Mesenchymal stem cell (in vitro differentiated cells and primary cell): ENCODE data around the gene UBAP2. TPM values are rescaled to one million over a fixed set of nuclear protein-coding genes. Genes with fewer than 3 reads are reported as not detected.

Experiments
- DNase-seq: peaks from one replicate; pipeline ENCODE4 v3.0.0-alpha.2; 2013
- H2AFZ ChIP-seq: one replicate; pipeline ENCODE4 v1.6.1; 2013; ENCODE audit warnings: low read depth, mild to moderate bottlenecking, control low read depth, inconsistent platforms, low read length, moderate library complexity
- H2AK5ac ChIP-seq: 2 replicates; pipeline ENCODE4 v1.6.1; 2013; ENCODE audit warnings: low read length, moderate library complexity, mild to moderate bottlenecking, inconsistent platforms; ENCODE audit not compliant: severe bottlenecking
- H2BK120ac ChIP-seq: one replicate; pipeline ENCODE4 v1.6.1; 2013; ENCODE audit warnings: low read depth, mild to moderate bottlenecking, inconsistent platforms, low read length, moderate library complexity
- H2BK12ac ChIP-seq, 2 experiments: one replicate each; pipeline ENCODE4 v1.6.1; 2013; ENCODE audit warnings: inconsistent platforms in 2 of 2, low read length in 2 of 2, mild to moderate bottlenecking in 2 of 2, moderate library complexity in 2 of 2, control low read depth in 1 of 2
- H2BK15ac ChIP-seq: one replicate; pipeline ENCODE4 v1.6.1; 2013; ENCODE audit warnings: mild to moderate bottlenecking, low read depth, inconsistent platforms; ENCODE audit not compliant: poor library complexity, severe bottlenecking
- H2BK5ac ChIP-seq: 2 replicates; pipeline ENCODE4 v1.6.1; 2013; ENCODE audit warnings: low read depth, mild to moderate bottlenecking, low read length, control low read depth, inconsistent platforms; ENCODE audit not compliant: poor library complexity, severe bottlenecking
- H3K14ac ChIP-seq, 2 experiments: one replicate each; pipeline ENCODE4 v1.6.1; 2013; ENCODE audit warnings: inconsistent platforms in 2 of 2, low read length in 2 of 2, control low read depth in 1 of 2, mild to moderate bottlenecking in 1 of 2, moderate library complexity in 1 of 2
- H3K18ac ChIP-seq, 2 experiments: one replicate each; pipeline ENCODE4 v1.6.1; 2013; ENCODE audit warnings: inconsistent platforms in 2 of 2, low read length in 2 of 2, control low read depth in 1 of 2, low read depth in 1 of 2, mild to moderate bottlenecking in 1 of 2
- H3K23ac ChIP-seq, 2 experiments: one replicate each; pipeline ENCODE4 v1.6.1; 2013; ENCODE audit warnings: inconsistent platforms in 2 of 2, low read length in 2 of 2, mild to moderate bottlenecking in 2 of 2, moderate library complexity in 2 of 2, control low read depth in 1 of 2
- H3K27ac ChIP-seq: 2 replicates; pipeline ENCODE4 v1.5.1; 2013; ENCODE audit warnings: mild to moderate bottlenecking, moderate library complexity, low read length, control low read depth, inconsistent platforms; ENCODE audit not compliant: poor library complexity, severe bottlenecking
- H3K27me3 ChIP-seq, 2 experiments: 2 replicates each; pipeline versions ENCODE4 v1.6.1 to v1.7.0; 2013; ENCODE audit warnings: low read length in 2 of 2, mild to moderate bottlenecking in 2 of 2, moderate library complexity in 2 of 2, control low read depth in 1 of 2, inconsistent platforms in 1 of 2; ENCODE audit not compliant: control insufficient read depth in 1 of 2, insufficient read depth in 1 of 2
- H3K36me3 ChIP-seq, 2 experiments: 2 replicates each; pipeline versions ENCODE4 v1.6.1 to v1.7.0; 2013; ENCODE audit warnings: low read length in 2 of 2, control low read depth in 1 of 2, inconsistent platforms in 1 of 2, low read depth in 1 of 2, mild to moderate bottlenecking in 1 of 2; ENCODE audit not compliant: insufficient read depth in 2 of 2, control insufficient read depth in 1 of 2
- H3K4ac ChIP-seq, 2 experiments: one replicate each; pipeline ENCODE4 v1.6.1; 2013; ENCODE audit warnings: inconsistent platforms in 2 of 2, low read length in 2 of 2, mild to moderate bottlenecking in 2 of 2, moderate library complexity in 2 of 2, control low read depth in 1 of 2, low read depth in 1 of 2
- H3K4me1 ChIP-seq: 2 replicates; pipeline ENCODE4 v1.6.1; 2013; ENCODE audit warnings: low read depth, low read length, control low read depth; ENCODE audit not compliant: control insufficient read depth, insufficient read depth
- H3K4me2 ChIP-seq: 2 replicates; pipeline ENCODE4 v1.6.1; 2013; ENCODE audit warnings: low read length, mild to moderate bottlenecking, inconsistent platforms; ENCODE audit not compliant: poor library complexity, severe bottlenecking
- H3K4me3 ChIP-seq, 2 experiments: 2 replicates each; pipeline versions ENCODE4 v1.5.1 to v1.7.0; 2013; ENCODE audit warnings: low read length in 2 of 2, mild to moderate bottlenecking in 2 of 2, control low read depth in 1 of 2, low read depth in 1 of 2; ENCODE audit not compliant: insufficient read depth in 1 of 2
- H3K79me1 ChIP-seq: replicated peaks from 2 replicates; pipeline ENCODE4 v1.6.1; 2013; ENCODE audit warnings: mild to moderate bottlenecking, control low read depth, low read length, inconsistent platforms; ENCODE audit not compliant: poor library complexity, severe bottlenecking
- H3K9ac ChIP-seq: 2 replicates; pipeline ENCODE4 v1.7.0; 2013; ENCODE audit warnings: mild to moderate bottlenecking, low read length, moderate library complexity
- H3K9me3 ChIP-seq: 2 replicates; pipeline ENCODE4 v1.7.0; 2013; ENCODE audit warnings: mild to moderate bottlenecking, low read length; ENCODE audit not compliant: control insufficient read depth
- H4K8ac ChIP-seq: one replicate; pipeline ENCODE4 v1.6.1; 2013; ENCODE audit warnings: inconsistent platforms, mild to moderate bottlenecking, low read length, moderate library complexity
- H4K91ac ChIP-seq: one replicate; pipeline ENCODE4 v1.6.1; 2013; ENCODE audit warnings: mild to moderate bottlenecking, low read length, inconsistent platforms
- WGBS: methylation state at CpG from one replicate; pipeline ENCODE4 v1.1.7; 2013; ENCODE audit warnings: mixed read lengths; 5-methylcytosine and 5-hydroxymethylcytosine counted together
- polyA plus RNA-seq, 2 experiments: library from polyadenylated mRNA; stranded (reverse); fragments of 200-250 nt; gene quantifications; one replicate each; pipeline ENCODE4 v1.2.3, GENCODE V29; 2013

UBAP2 gene
- 22.7 TPM for polyA plus RNA-seq (2013, experiment 1 of 2)
- 21.7 TPM for polyA plus RNA-seq (2013, experiment 2 of 2)

GRCh38 chr9:34048727-34049629 is at the start of gene UBAP2:
TSS of gene UBAP2 (minus strand) at chr9:34048887. CDS start at chr9:34017148, 31,739 bp downstream.
- under 1% methylated on average over 50 of the region's 70 CpGs for WGBS
- H3K79me1 ChIP-seq, result peaks cover 3% of the 10 kb centered on the region
- H2AK5ac ChIP-seq, result peak within 1 kb of the TSS; percentile 69
- DNase-seq, result peak; percentile 98
- peak within 1 kb of the TSS; percentile 97 to 99 for H3K18ac ChIP-seq
- no peaks in the 10 kb centered on the region for H3K9me3 ChIP-seq
- peak within 1 kb of the TSS; percentile 97 for H3K27ac ChIP-seq
- peak within 1 kb of the TSS; percentile 93 for H4K91ac ChIP-seq
- H3K27me3 ChIP-seq, result no peaks in the 10 kb centered on the region
- H3K23ac ChIP-seq, result peak within 1 kb of the TSS in 1 of 2 experiments; percentile 23
- peak within 1 kb of the TSS; percentile 100 for H4K8ac ChIP-seq
- H2BK15ac ChIP-seq, result peak within 1 kb of the TSS; percentile 95
- H3K9ac ChIP-seq, result peak within 1 kb of the TSS; percentile 94
- H3K4ac ChIP-seq, result peak within 1 kb of the TSS; percentile 88 to 95
- H2BK120ac ChIP-seq, result peak within 1 kb of the TSS; percentile 86
- peak within 1 kb of the TSS; percentile 94 for H2BK5ac ChIP-seq
- H3K4me1 ChIP-seq, result peaks cover 6% of the 10 kb centered on the region
- peak within 1 kb of the TSS; percentile 94 for H2AFZ ChIP-seq
- H3K36me3 ChIP-seq, result peaks cover 2 to 6% of the 10 kb centered on the region in 2 experiments
- peak within 1 kb of the TSS; percentile 59 to 81 for H2BK12ac ChIP-seq
- H3K14ac ChIP-seq, result peak within 1 kb of the TSS in 1 of 2 experiments; percentile 97
- peak within 1 kb of the TSS; percentile 78 for H3K4me2 ChIP-seq
- peak within 1 kb of the TSS; percentile 94 to 96 for H3K4me3 ChIP-seq

GRCh38 chr9:34098307-34098706 is 49.6 kb upstream of the UBAP2 start:
- no peaks in the 10 kb centered on the region for H3K4me1 ChIP-seq
- H2AK5ac ChIP-seq, result no peak overlapping the region
- H3K14ac ChIP-seq, result no peak overlapping the region
- WGBS, result 97% methylated on average over 5 of the region's 5 CpGs
- H2BK5ac ChIP-seq, result no peak overlapping the region
- no peak overlapping the region for H3K9ac ChIP-seq
- H3K36me3 ChIP-seq, result peaks cover 51 to 76% of the 10 kb centered on the region in 2 experiments
- H3K18ac ChIP-seq, result no peak overlapping the region
- H3K4me2 ChIP-seq, result no peak overlapping the region
- no peak overlapping the region for H3K4me3 ChIP-seq
- no peaks in the 10 kb centered on the region for H3K9me3 ChIP-seq
- no peak overlapping the region for H2BK15ac ChIP-seq
- no peak for DNase-seq
- H4K91ac ChIP-seq, result no peak overlapping the region
- peaks cover 19% of the 10 kb centered on the region for H3K79me1 ChIP-seq
- no peak overlapping the region for H3K23ac ChIP-seq
- H2BK12ac ChIP-seq, result no peak overlapping the region
- no peak overlapping the region for H4K8ac ChIP-seq
- no peaks in the 10 kb centered on the region for H3K27me3 ChIP-seq
- no peak overlapping the region for H3K27ac ChIP-seq
- no peak overlapping the region for H3K4ac ChIP-seq
- no peak overlapping the region for H2AFZ ChIP-seq
- no peak overlapping the region for H2BK120ac ChIP-seq

- Histone ChIP-seq H3K4me2 (no peak overlapping the region), H3K27ac (no peak overlapping the region), H2AK5ac (no peak overlapping the region), H3K4me1 (no peaks in the 10 kb centered on the region), H2BK15ac (no peak overlapping the region), H3K9me3 (no peaks in the 10 kb centered on the region), H3K4me3 (no peak overlapping the region), H4K91ac (no peak overlapping the region), H3K18ac (no peak overlapping the region), H3K9ac (no peak overlapping the region), H2AFZ (no peak overlapping the region), H3K4ac (no peak overlapping the region), H2BK12ac (no peak overlapping the region), H3K36me3 (peaks cover 51 to 76% of the 10 kb centered on the region in 2 experiments), H3K14ac (no peak overlapping the region), H4K8ac (no peak overlapping the region), H2BK5ac (no peak overlapping the region), H3K27me3 (no peaks in the 10 kb centered on the region), H2BK120ac (no peak overlapping the region), H3K23ac (no peak overlapping the region), H3K79me1 (peaks cover 19% of the 10 kb centered on the region)
- no peak for DNase-seq
- WGBS, result 100% methylated on average over 1 of the region's 1 CpG
These were observed 49.2 kb upstream of the UBAP2 start for GRCh38 chr9:34097865-34098264.

GRCh38 chr9:34096751-34097150 is 48.1 kb upstream of the UBAP2 start:
- 100% methylated on average over 3 of the region's 4 CpGs for WGBS
- no peak overlapping the region for H2AK5ac ChIP-seq
- no peak overlapping the region for H2BK15ac ChIP-seq
- no peak for DNase-seq
- H3K36me3 ChIP-seq, result peaks cover 48 to 74% of the 10 kb centered on the region in 2 experiments
- no peak overlapping the region for H2BK12ac ChIP-seq
- H4K91ac ChIP-seq, result no peak overlapping the region
- no peak overlapping the region for H3K27ac ChIP-seq
- no peak overlapping the region for H3K4me3 ChIP-seq
- H3K14ac ChIP-seq, result no peak overlapping the region
- H2AFZ ChIP-seq, result no peak overlapping the region
- no peak overlapping the region for H3K18ac ChIP-seq
- no peaks in the 10 kb centered on the region for H3K9me3 ChIP-seq
- no peak overlapping the region for H2BK120ac ChIP-seq
- no peaks in the 10 kb centered on the region for H3K27me3 ChIP-seq
- no peak overlapping the region for H4K8ac ChIP-seq
- H3K4ac ChIP-seq, result no peak overlapping the region
- peaks cover 16% of the 10 kb centered on the region for H3K79me1 ChIP-seq
- H2BK5ac ChIP-seq, result no peak overlapping the region
- H3K23ac ChIP-seq, result no peak overlapping the region
- H3K9ac ChIP-seq, result no peak overlapping the region
- H3K4me2 ChIP-seq, result no peak overlapping the region
- no peaks in the 10 kb centered on the region for H3K4me1 ChIP-seq
